Measurements from ENCODE around the gene NRTN. TPM values are rescaled to one million over a fixed set of nuclear protein-coding genes. Genes with fewer than 3 reads are reported as not detected.
"Not testable (repeated sequence)": the region's sequence is repeated elsewhere in the genome, so short reads cannot be mapped to it uniquely, and the experiment has no call there.

The NRTN gene
- polyA plus RNA-seq, 1 donor from 2014 or later: 0.62 TPM

DNA sequence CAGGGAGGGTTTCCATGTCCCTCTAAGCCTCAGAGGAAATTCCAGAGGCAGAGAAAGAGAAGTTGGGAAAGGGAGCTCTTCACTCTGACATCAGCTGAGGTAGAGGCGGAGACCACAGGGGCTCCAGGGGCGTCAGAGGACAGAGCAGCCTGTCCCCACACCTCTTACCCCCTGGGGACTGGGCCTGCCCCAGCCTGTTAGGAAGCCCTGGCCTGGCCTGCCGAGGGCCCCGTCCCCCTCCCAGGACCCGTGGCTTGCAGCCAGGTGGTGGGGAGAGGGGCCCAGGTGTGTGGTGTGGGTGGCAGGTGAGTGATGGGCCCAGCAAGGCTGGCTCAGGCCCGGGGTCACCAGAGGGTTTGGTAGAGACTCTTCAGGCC, 36.9 kb downstream of the NRTN start:
- not testable (repeated sequence) for H3K4me3 ChIP-seq (ENCODE audit: low read length); H3K9me3 ChIP-seq (ENCODE audit: low read length); H3K36me3 ChIP-seq (ENCODE audit: insufficient read depth, low read length); H2AFZ ChIP-seq (ENCODE audit: low read depth, low read length); H3K79me2 ChIP-seq (replicated peaks; ENCODE audit: insufficient read depth, low read length); H3K9me2 ChIP-seq (ENCODE audit: insufficient read depth, low read length); H3K4me2 ChIP-seq (ENCODE audit: low read length); H4K20me1 ChIP-seq (ENCODE audit: insufficient read depth); H3K27ac ChIP-seq (ENCODE audit: low read length); H3K27me3 ChIP-seq (ENCODE audit: insufficient read depth, low read depth, low read length); H3K9ac ChIP-seq (ENCODE audit: low read length); H3F3A ChIP-seq (ENCODE audit: insufficient read depth, low read length, poor library complexity, severe bottlenecking)

DNA sequence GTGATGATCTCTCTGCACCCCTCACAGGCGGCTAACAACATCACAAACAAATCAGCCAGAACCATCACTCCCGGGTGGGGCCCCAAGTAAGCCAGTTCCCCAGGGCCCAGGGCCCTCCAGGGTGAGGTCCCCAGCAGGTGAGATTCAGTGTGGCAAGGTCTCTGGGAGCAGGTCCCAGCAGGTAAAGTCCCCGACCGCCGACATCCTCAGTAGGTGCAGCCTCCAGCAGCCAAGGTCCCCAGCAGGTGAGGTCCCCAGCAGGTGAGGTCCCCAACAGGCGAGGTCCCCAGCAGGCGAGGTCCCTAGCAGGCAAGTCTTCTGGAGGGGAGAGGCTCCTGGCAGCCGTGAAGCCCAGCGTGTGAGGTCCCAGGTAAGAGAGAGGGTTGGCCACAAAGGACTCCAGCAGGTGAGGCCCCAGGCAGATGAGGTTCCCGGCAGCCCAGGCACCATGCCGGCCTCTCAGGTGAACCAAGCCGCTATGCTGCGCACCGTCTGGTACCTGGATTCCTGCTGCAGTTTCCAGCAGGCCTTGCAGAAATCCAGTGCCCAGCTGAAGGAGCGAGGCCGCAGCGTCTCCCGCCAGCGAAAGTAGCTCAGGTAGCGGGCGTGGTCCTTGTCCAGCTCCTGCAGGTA, 38.5 kb downstream of the NRTN start:
- Histone ChIP-seq H3K9me2 (ENCODE audit: insufficient read depth, low read length) (no peaks in the 10 kb centered on the region), H4K20me1 (ENCODE audit: insufficient read depth) (no peaks in the 10 kb centered on the region), H3K9ac (ENCODE audit: low read length) (no peak overlapping the region), H2AFZ (ENCODE audit: low read depth, low read length) (no peak overlapping the region), H3K27ac (ENCODE audit: low read length) (no peak overlapping the region), H3K4me2 (ENCODE audit: low read length) (no peak overlapping the region), H3K79me2 (replicated peaks; ENCODE audit: insufficient read depth, low read length) (no peaks in the 10 kb centered on the region), H3K27me3 (ENCODE audit: insufficient read depth, low read depth, low read length) (no peaks in the 10 kb centered on the region), H3K4me3 (ENCODE audit: low read length) (no peak overlapping the region), H3K36me3 (ENCODE audit: insufficient read depth, low read length) (no peaks in the 10 kb centered on the region), H3K9me3 (ENCODE audit: low read length) (no peaks in the 10 kb centered on the region), H3F3A (ENCODE audit: insufficient read depth, low read length, poor library complexity, severe bottlenecking) (no peaks in the 10 kb centered on the region)
- TF ChIP-seq EZH2 (IDR thresholded peaks at IDR 0.05; ENCODE audit: borderline replicate concordance, insufficient read depth, low read length, poor library complexity, severe bottlenecking) (no peak), SMC3 (conservative IDR thresholded peaks at IDR 0.05; ENCODE audit: poor library complexity) (no peak), REST (IDR thresholded peaks at IDR 0.05; ENCODE audit: borderline replicate concordance) (no peak), RAD21 (conservative IDR thresholded peaks at IDR 0.05) (no peak), MXI1 (conservative IDR thresholded peaks at IDR 0.05; ENCODE audit: poor library complexity, severe bottlenecking) (no peak), POLR2AphosphoS5 (IDR thresholded peaks at IDR 0.05) (no peak), TAF1 (IDR thresholded peaks at IDR 0.05; ENCODE audit: low read depth) (no peak), EP300 (conservative IDR thresholded peaks at IDR 0.05; ENCODE audit: poor library complexity, severe bottlenecking) (no peak)
- TF ChIP-seq, protein P1, sequence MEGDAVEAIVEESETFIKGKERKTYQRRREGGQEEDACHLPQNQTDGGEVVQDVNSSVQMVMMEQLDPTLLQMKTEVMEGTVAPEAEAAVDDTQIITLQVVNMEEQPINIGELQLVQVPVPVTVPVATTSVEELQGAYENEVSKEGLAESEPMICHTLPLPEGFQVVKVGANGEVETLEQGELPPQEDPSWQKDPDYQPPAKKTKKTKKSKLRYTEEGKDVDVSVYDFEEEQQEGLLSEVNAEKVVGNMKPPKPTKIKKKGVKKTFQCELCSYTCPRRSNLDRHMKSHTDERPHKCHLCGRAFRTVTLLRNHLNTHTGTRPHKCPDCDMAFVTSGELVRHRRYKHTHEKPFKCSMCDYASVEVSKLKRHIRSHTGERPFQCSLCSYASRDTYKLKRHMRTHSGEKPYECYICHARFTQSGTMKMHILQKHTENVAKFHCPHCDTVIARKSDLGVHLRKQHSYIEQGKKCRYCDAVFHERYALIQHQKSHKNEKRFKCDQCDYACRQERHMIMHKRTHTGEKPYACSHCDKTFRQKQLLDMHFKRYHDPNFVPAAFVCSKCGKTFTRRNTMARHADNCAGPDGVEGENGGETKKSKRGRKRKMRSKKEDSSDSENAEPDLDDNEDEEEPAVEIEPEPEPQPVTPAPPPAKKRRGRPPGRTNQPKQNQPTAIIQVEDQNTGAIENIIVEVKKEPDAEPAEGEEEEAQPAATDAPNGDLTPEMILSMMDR (IDR thresholded peaks at IDR 0.05; ENCODE audit: poor library complexity, severe bottlenecking): no peak
